Loucy (cell line): ENCODE measurements around the gene ZNF276.

Source experiments
- H2AFZ ChIP-seq: fragments of 200-600 bp; sonication (generic); 2 replicates; pipeline ENCODE4 v1.6.0; 2016; ENCODE audit warnings: antibody characterized with exemption, mild to moderate bottlenecking, low read length, moderate library complexity
- H3F3A ChIP-seq: fragments of 200-600 bp; 2 replicates; pipeline ENCODE4 v1.6.0; 2016; ENCODE audit warnings: antibody characterized with exemption, low read depth, mild to moderate bottlenecking
- H3K27me3 ChIP-seq: fragments of 200-600 bp; sonication (generic); 2 replicates; pipeline ENCODE4 v1.6.1; 2014; ENCODE audit warnings: low read length, mild to moderate bottlenecking; ENCODE audit not compliant: insufficient read depth, poor library complexity, severe bottlenecking
- H3K36me3 ChIP-seq: fragments of 200-600 bp; sonication (generic); 2 replicates; pipeline ENCODE4 v1.6.1; 2016; ENCODE audit warnings: low read length; ENCODE audit not compliant: insufficient read depth
- H3K4me1 ChIP-seq: fragments of 200-600 bp; sonication (generic); 2 replicates; pipeline ENCODE4 v1.5.1; 2014; ENCODE audit warnings: low read length, mild to moderate bottlenecking; ENCODE audit not compliant: insufficient read depth, poor library complexity, severe bottlenecking
- H3K4me2 ChIP-seq: fragments of 200-600 bp; sonication (generic); 2 replicates; pipeline ENCODE4 v1.6.0; 2014; ENCODE audit warnings: antibody characterized with exemption, low read length, low read depth, mild to moderate bottlenecking; ENCODE audit not compliant: poor library complexity, severe bottlenecking
- H3K4me3 ChIP-seq: fragments of 200-600 bp; sonication (generic); 2 replicates; pipeline ENCODE4 v1.5.1; 2014; ENCODE audit warnings: low read length, mild to moderate bottlenecking, mixed read lengths; ENCODE audit not compliant: poor library complexity, severe bottlenecking
- H3K79me2 ChIP-seq: fragments of 200-600 bp; sonication (generic); 2 replicates; pipeline ENCODE4 v1.6.1; 2014; ENCODE audit warnings: low read length; ENCODE audit not compliant: insufficient read depth
- H3K9ac ChIP-seq: fragments of 200-600 bp; sonication (generic); 2 replicates; pipeline ENCODE4 v1.6.0; 2014; ENCODE audit warnings: mild to moderate bottlenecking, low read depth, low read length, moderate library complexity; ENCODE audit not compliant: poor library complexity, severe bottlenecking
- H3K9me2 ChIP-seq: fragments of 200-600 bp; sonication (generic); replicated peaks from 2 replicates; pipeline ENCODE4 v1.6.1; 2016; ENCODE audit warnings: low read depth, low read length, mixed read lengths
- H3K9me3 ChIP-seq: fragments of 200-600 bp; sonication (generic); 2 replicates; pipeline ENCODE4 v1.6.1; 2014; ENCODE audit warnings: mild to moderate bottlenecking, antibody characterized with exemption, low read length, low read depth; ENCODE audit not compliant: insufficient read depth
- H4K20me1 ChIP-seq: fragments of 200-600 bp; sonication (generic); 2 replicates; pipeline ENCODE4 v1.6.0; 2014; ENCODE audit warnings: antibody characterized with exemption, low read length, mild to moderate bottlenecking; ENCODE audit not compliant: insufficient read depth, poor library complexity, severe bottlenecking
- EZH2phosphoT487 ChIP-seq: fragments of 200-600 bp; IDR thresholded peaks from 2 replicates; pipeline ENCODE4 v1.6.1; 2018; ENCODE audit warnings: antibody characterized with exemption, mild to moderate bottlenecking, moderate library complexity, borderline replicate concordance
- TF ChIP-seq, protein P1 (sequence below): fragments of 200-600 bp; sonication (generic); conservative IDR thresholded peaks from 2 replicates; pipeline ENCODE4 v1.5.1; 2014; ENCODE audit warnings: mild to moderate bottlenecking, antibody characterized with exemption, low read length

The ZNF276 gene

DNA sequence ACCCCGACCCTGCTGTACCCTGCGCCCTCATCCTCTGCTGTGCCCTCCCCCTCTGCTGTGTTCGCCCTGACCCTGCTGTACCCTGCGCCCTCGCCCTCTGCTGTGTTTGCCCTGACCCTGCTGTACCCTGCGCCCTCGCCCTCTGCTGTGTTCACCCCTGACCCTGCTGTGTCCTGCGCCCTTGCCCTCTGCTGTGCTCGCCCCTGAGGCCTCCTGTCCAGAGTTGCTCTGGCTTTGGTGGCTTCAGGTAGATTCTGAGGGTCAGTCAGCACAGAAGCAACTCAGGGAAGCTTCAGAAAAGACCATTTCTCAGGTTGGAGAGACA is 11.5 kb downstream of the ZNF276 start:
- TF ChIP-seq EZH2phosphoT487 = no peak
- TF ChIP-seq, protein P1, sequence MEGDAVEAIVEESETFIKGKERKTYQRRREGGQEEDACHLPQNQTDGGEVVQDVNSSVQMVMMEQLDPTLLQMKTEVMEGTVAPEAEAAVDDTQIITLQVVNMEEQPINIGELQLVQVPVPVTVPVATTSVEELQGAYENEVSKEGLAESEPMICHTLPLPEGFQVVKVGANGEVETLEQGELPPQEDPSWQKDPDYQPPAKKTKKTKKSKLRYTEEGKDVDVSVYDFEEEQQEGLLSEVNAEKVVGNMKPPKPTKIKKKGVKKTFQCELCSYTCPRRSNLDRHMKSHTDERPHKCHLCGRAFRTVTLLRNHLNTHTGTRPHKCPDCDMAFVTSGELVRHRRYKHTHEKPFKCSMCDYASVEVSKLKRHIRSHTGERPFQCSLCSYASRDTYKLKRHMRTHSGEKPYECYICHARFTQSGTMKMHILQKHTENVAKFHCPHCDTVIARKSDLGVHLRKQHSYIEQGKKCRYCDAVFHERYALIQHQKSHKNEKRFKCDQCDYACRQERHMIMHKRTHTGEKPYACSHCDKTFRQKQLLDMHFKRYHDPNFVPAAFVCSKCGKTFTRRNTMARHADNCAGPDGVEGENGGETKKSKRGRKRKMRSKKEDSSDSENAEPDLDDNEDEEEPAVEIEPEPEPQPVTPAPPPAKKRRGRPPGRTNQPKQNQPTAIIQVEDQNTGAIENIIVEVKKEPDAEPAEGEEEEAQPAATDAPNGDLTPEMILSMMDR = no peak
- H3K4me1 ChIP-seq = no peaks in the 10 kb centered on the region
- H3K9me2 ChIP-seq = no peaks in the 10 kb centered on the region
- H3K9me3 ChIP-seq = no peaks in the 10 kb centered on the region
- H3K9ac ChIP-seq = no peak overlapping the region
- H3K36me3 ChIP-seq = peaks cover 17% of the 10 kb centered on the region; the same call in 1 of the 2 replicates
- H3K27me3 ChIP-seq = no peaks in the 10 kb centered on the region
- H3F3A ChIP-seq = no peaks in the 10 kb centered on the region
- H3K79me2 ChIP-seq = no peaks in the 10 kb centered on the region
- no peak overlapping the region for H3K4me3 ChIP-seq
- no peak overlapping the region for H3K4me2 ChIP-seq
- H4K20me1 ChIP-seq = peaks cover 4% of the 10 kb centered on the region
- no peak overlapping the region for H2AFZ ChIP-seq

DNA sequence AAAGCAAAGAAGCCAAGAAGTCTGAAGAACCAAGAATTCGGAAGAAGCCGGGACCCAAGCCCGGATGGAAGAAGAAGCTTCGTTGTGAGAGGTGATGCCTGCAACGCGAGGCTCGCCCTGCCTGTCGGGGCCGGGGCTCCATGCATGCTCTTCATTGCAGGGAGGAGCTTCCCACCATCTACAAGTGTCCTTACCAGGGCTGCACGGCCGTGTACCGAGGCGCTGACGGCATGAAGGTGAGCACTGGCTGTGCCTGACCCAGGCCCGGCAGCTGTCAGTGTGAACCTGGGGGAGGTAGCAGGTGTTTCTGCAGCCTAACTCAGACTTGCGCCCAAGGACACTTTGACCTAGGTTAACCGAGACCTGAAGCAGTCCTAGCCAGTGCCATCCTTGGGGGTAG is 12.0 kb downstream of the ZNF276 start:
- Histone ChIP-seq H3K36me3 (peaks cover 21% of the 10 kb centered on the region; the same call in 1 of the 2 replicates), H4K20me1 (peaks cover 4% of the 10 kb centered on the region)
- TF ChIP-seq, protein P1 = no peak
- no peak for TF ChIP-seq EZH2phosphoT487

DNA sequence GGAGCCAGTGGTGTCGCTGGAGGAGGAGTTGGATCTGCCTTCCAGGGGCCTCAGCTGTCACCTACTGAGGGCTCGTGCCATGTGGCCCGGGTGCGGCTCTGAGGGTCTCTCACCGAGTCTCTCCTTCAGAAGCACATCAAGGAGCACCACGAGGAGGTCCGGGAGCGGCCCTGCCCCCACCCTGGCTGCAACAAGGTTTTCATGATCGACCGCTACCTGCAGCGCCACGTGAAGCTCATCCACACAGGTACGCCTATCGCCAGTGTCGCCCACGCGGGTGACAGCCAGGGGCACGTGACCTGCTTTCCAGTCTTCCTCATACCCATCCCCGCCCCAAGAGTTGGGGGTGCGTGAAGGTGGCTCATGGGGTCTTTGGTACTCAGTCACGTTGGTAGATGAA is 12.5 kb downstream of the ZNF276 start:
- Histone ChIP-seq H2AFZ (no peak overlapping the region), H3K79me2 (no peaks in the 10 kb centered on the region), H3K9me3 (no peaks in the 10 kb centered on the region), H3K9me2 (no peaks in the 10 kb centered on the region), H3K4me2 (no peak overlapping the region), H4K20me1 (peaks cover 4% of the 10 kb centered on the region), H3K4me3 (no peak overlapping the region), H3K9ac (no peak overlapping the region), H3F3A (no peaks in the 10 kb centered on the region), H3K4me1 (no peaks in the 10 kb centered on the region), H3K27me3 (no peaks in the 10 kb centered on the region), H3K36me3 (peaks cover 26% of the 10 kb centered on the region; the same call in 1 of the 2 replicates)
- TF ChIP-seq, protein P1 = no peak
- TF ChIP-seq EZH2phosphoT487 = no peak

More for the DNA sequence above, 12.0 kb downstream of the ZNF276 start:
- no peak overlapping the region for H3K4me2 ChIP-seq
- no peak overlapping the region for H3K4me3 ChIP-seq
- H3F3A ChIP-seq = no peaks in the 10 kb centered on the region
- no peaks in the 10 kb centered on the region for H3K27me3 ChIP-seq
- H2AFZ ChIP-seq = no peak overlapping the region
- no peak overlapping the region for H3K9ac ChIP-seq
- H3K9me2 ChIP-seq = no peaks in the 10 kb centered on the region
- H3K79me2 ChIP-seq = no peaks in the 10 kb centered on the region
- no peaks in the 10 kb centered on the region for H3K4me1 ChIP-seq
- H3K9me3 ChIP-seq = no peaks in the 10 kb centered on the region
